Measurements from ENCODE around the gene DLEC1.

GRCh38 chr3:38102444-38102814 is 63.4 kb downstream of the DLEC1 start:
- TF ChIP-seq CTCF (IDR thresholded peaks at IDR 0.05; ENCODE audit: low read depth, low read length) (no peak), EZH2phosphoT487 (IDR thresholded peaks at IDR 0.05; ENCODE audit: low read depth) (no peak)
